SU-DHL-6 (cell line): ENCODE measurements around the gene AGAP1.

Experiments
- CTCF ChIP-seq: fragments of 200-600 bp; sonication (generic); IDR thresholded peaks from one replicate; pipeline ENCODE4 v1.5.1; 2017; ENCODE audit warnings: antibody characterized with exemption, mild to moderate bottlenecking, low read length, moderate library complexity; ENCODE audit not compliant: insufficient read depth, poor library complexity, severe bottlenecking
- EZH2phosphoT487 ChIP-seq: fragments of 200-600 bp; sonication (generic), shearing (Covaris generic); conservative IDR thresholded peaks from 2 replicates; pipeline ENCODE4 v1.6.1; 2018; ENCODE audit warnings: mild to moderate bottlenecking, antibody characterized with exemption, low read length, moderate library complexity, mixed read lengths

- no peak for TF ChIP-seq CTCF
- TF ChIP-seq EZH2phosphoT487: no peak
These were observed 166.0 kb downstream of the AGAP1 start for GRCh38 chr2:235659767-235660322.
